ENCODE results near the gene OGFR.

The OGFR gene

DNA sequence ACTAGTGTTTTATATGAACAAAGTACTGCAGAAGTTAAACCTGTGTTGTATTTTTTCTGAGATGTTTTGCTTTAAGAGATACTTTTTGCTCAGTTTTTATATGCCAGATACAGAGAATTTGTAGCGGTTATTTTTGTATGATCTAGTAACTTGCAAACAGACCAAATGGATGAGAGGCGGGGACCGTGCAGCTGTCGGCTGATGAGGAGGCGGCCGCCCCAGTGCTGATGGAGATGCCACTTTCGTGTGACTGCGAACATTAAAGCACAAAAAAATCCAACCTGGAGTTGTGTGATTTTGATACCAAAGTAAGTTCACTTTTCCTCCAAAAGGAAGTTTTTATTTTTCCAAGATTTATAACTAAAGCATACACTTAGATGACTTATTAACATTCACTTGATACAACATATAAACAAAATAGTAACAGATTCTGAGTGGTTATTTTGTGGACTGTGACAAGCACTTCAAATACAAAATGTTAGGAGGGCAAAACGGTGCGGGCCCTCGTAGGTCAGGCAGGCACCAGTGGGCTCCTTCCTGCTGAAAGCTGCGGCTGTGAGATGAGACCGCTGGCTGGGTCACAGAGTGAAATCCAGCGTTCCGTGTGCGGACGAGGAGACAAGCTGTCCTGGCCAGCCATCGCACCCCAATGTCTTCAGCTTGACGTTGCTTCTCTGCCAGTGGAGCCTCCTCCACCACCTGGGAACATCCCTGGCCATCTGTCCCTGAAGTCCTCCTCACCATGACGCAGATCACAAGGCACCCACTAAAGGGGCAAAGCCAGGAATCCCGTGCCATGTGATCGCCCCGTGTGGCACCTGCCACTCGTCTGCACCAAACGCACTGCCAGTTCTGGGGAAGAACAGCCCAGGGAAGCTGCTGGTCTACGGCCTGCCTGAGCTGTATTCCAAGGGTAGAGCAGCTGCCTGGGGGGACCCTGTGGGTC lies 4.0 kb upstream of the OGFR start:
- DNase-seq (ENCODE audit: low read depth): no peak

DNA sequence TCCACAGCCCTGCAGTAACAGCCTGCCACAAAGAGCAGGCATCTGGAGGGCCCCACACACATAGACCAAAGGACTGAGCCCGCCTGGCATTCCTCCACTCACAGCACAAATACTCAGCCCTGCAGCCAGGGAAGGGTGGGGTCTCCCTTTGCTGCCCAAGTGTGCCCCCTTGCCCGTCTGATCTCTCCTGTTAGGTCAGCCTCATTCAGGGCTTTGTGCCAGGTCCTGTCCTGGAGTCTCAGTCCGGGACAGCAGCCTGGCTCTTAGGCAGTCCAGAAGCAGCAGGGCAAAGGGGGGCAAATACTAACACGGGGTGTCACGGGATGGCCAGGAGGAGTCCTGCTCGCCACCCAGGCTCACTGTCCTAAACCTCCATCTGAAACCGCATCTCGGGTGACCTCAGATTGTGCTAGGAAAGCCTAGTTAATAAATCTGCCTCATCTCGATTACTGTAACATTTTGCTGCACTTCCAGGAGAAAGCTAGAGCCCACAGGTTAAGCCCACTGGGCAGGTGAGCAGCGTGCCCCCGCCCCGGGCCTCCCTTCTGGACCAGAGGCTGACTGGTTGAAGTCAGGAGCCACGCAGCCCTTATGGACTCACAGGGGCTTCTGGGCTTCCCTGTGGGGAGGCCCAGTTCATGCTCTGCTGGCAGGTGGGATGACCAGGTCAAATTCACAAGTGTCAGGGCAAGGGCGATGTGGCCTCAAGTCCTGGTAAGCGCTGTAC lies 3.2 kb upstream of the OGFR start:
- DNase-seq (ENCODE audit: low read depth): no peak

DNA sequence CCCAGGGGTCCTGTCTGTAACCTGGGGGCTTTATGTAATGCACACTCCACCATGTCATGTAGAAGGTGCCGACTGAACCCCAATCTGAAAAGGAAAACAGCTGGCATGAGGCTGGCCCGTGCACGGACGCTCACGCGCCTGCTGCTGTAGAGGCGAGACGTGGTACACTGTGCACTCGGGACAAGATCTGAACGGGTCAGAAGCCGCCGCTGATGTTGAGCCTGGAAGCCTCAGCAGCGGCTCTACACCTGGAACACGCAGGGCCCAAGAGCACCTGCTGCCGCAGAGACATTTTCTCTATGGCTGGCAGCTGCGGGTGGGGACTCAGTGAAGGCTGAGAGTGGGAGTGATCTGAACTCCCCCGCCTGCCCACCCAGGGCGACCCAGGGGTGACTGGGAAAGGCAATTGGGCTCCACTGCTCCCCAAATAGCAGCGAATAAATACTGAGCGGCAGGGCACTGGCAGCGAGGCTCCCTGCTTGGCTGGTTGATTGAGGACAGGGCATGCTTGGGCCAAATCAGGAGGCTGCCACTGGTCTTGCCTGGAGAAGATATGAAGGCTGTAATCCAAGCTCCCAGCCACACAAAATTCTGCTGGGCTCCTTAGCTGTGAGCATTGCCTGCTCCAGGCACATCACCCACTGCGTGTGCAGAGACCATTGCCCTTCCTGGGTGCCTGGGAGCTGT lies 2.5 kb upstream of the OGFR start:
- no peak for DNase-seq (ENCODE audit: low read depth)

DNA sequence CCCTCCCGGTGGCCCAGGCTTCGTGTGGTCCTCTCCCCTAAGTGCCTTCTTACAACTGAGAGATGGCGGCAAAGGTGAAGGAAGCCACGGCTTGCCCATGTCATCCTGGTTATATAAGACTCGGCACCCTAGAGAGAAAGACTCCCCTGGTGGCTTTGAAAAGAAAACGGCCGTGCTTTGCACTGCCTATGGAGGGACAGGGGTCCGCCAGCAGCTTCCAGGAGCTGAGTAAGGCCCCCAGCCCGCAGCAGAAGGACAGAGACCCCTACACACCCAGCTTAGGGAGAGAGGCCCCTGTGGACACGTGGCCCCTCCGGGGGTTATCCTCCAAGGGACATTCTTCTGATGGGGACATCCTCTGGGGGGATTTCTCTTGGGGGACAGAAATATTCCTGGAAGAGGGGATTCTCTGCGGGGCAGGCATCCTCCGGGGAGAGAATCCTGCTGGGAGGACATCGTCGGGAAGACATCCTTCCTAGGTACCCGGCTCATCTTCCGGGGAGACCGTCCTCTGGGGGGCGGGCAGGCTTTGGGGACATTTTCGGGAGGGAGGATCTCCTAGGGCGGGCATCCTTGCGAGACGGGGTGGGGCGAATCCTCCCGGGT lies 511 bp upstream of the OGFR start:
- no peak for DNase-seq (ENCODE audit: low read depth)

DNA sequence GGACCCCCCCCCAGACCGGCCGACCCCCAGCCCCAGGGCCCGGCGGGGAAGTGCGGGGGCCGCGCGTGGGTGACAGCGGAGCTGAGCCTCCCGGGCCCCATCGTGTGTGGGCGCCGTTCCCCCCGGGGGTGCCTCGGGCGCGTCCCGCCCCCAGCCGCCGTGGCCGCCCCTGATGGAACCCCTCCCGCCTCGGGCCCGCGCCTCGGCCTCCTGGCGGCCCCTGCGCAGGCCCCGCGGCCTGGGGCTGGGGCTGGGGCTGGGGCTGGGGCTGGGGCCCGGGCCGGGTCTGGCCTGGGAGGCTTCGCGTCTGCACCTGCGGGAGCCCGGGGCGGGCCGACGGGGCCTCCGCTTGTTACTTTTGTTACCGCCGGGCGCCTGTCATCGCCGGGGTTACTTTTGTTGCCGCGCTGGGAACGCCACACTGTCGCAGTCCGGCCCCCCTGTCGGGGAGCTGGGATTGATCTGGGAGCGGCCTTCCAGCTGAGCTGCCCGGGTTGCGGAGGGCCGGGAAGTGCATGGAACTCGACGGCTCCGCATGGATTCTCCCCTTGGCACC lies 598 bp downstream of the OGFR start:
- DNase-seq (ENCODE audit: low read depth): no peak

DNA sequence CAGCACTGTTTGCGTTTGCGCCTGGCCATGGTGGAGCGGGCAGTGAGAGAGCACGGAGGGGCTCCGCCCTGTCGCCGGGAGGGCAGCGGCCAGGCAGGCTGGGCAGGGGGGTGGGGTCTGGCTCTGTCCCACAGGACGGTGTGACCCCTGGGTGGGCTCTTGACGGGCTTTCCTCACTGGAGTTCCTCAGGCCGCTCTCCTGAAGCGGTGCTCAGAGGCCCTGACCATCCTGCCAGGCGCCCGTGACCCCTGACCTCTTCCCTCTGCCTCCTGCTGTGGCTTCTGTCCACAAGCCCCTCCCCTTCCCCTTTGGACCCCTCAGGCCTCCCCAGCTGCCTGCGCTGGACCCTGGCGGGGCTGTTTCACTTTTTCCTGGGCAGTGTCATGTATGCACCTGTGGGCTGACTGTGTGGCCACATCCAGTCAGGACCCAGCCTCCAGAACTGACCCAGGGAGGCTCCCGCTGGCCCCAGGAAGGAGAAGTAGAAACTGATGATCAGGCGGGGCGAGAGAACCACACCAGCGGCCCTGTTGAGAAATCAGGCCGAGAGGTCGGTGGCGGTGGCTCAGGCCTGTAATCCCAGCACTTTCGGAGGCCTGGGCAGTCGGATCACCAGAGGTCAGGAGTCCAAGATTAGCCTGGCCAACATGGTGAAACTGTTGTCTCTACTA lies 1.2 kb downstream of the OGFR start:
- no peak for DNase-seq (ENCODE audit: low read depth)

DNA sequence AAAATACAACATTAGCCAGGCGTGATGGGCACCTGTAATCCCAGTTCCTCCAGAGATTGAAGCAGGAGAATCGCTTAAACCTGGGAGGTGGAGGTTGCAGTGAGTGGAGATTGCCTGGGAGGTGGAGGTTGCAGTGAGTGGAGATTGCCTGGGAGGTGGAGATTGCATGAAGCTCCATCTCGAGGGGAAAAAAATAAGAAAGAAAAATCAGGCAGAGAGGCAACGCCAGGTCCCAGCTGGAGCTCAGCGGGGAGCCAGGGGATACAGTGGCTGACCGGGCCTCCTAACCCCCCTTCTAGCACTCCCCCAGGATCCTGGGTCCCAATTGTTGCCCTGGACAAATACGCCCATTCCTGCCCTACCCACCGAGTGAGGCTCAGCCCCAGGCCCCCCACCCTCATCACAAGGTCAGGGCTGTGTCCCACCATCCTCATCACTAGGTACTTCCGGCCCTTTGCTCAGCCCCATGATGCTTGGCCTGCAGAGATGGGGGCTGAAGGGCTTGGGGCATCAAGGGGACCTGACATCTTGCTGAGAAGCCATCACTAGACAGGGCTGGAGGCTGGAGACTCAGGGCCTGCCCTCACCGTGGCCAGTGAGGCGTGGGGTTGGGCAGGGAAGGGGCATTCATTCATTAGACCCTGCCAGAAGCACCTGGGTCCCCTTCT lies 1.9 kb downstream of the OGFR start:
- DNase-seq (ENCODE audit: low read depth): no peak

DNA sequence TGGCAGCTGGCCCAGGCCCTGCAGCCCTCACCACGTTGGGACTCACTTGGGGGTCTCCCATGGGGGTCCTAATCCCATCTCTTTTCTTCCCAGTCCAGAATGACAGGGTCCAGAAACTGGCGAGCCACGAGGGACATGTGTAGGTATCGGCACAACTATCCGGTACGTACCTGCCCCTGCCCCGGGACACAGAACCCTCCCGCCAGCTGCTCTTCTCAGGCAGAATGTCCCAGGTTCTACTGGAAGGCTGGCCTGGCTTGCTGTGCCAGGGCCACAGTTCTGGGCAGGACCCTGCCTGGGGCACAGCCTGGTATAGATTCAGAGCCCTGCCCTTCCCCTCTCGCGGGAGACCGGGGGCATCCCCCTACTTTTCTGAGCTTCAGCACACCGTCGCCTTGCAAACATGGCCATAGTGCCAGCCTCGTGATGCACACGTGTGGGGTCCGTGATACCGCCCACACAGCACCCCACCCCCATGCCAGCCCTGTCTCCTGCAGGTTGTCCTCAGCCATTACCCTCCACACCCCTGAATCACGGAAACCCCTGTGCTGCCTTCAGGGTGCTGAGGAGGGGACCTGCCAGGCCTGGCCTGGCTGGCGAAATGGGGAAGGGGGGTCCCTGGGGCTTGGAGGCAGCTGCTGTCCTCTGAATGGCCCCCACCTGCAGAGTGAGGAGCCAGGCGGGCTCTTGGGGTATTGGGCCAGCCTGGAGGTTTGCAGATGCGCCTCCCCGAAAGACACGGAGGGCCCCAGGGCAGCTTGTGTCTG lies 3.0 kb downstream of the OGFR start:
- no peak for DNase-seq (ENCODE audit: low read depth)

DNA sequence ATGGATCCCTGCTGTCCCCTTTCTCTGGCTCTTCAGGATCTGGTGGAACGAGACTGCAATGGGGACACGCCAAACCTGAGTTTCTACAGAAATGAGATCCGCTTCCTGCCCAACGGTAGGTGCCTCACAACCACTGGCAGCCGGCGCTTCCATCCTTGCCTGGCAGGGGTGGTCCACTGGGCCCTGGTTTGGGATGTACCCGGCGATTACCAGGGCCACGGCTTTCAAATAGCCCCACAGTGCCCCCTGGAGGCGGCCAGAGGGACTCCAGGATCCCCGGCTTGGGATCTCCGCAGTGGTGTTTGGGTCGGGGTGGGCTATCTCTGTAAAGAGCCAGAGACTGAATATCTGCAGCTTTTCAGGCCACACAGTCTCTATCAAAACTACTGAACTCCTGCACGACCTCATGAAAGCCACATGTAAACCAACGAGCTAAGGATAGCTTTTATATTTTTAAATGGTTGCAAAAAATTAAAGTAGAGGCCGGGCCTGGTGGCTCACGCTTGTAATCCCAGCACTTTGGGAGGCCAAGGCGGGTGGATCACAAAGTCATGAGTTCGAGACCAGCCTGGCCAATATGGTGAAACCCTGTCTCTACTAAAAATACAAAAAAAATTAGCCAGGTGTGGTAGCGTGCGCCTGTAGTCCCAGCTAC lies 3.7 kb downstream of the OGFR start:
- DNase-seq (ENCODE audit: low read depth): peak; percentile 57

DNA sequence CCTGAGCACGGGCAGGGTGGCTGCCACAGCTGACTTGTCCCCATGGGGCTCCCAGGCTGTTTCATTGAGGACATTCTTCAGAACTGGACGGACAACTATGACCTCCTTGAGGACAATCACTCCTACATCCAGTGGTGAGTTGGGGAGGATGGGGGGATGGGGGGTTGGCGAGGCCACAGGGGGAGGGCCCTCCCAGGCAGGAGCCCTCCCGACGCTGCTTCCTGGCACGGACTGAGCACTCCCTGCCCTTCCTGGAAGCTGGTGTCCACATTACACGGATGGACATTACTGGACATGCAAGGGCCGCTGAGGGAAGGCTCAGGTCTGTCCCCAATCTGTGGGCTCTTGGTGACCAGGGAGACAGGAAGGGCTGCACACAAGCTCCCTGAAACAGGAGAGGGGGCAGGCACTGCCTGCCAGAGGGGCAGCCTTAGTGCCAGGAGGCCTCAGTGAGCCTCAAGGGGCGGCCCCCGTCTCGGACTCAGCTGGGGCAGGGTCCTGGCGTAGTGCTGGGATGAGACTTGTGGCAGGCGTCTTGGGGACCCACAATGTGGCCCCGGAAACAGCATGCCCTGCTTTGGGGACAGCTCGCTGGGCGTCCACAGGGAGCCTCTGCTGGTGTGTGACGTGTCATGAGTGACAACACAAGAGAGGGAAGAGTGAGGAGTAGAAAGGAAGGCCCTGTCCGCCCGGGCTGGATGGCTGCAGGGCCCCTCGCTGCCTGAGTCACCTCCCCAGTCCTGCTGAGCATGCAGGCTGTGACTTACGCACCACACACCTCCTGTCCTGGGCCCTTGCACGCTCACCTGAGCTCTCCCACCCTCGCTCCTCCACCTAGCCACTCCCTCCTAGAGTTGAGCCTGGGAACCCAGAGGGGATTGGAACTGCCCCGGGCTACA lies 5.1 kb downstream of the OGFR start:
- DNase-seq (ENCODE audit: low read depth): no peak

DNA sequence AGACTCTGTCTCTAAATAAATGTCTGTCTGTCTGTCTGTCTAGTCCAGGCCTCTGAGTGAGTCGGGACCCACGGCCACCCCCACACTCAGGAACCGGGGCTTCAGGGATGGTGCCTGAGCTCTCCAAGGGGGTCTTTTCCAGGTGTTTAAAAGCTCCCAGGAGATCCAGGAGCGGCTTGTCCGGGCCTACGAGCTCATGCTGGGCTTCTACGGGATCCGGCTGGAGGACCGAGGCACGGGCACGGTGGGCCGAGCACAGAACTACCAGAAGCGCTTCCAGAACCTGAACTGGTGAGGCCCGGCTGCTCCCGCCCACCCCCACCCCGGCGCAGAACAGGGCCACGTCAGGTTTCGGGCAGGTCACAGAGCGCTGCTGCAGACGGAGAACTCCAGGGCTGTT lies 6.7 kb downstream of the OGFR start:
- DNase-seq (ENCODE audit: low read depth): no peak

DNA sequence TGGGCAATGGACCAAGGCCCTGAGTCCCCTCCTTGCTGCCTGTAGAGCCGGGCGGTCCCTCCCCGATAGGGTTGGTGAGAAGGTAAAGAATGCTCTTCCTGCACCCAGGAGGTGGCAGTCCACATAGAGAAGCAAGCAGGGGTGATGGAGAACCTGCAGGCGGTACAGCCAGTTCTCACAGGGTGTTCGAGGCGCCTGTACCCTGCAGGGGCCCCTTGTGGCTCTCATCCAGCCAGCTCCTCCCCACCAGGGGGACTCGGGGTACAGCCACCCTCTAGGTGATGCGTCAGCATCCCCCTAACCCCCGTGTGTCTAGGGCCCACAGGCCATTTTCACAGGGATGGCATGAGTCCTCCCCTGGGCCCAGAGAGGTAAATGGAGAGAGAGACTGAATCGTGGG lies 7.1 kb downstream of the OGFR start:
- DNase-seq (ENCODE audit: low read depth): no peak

DNA sequence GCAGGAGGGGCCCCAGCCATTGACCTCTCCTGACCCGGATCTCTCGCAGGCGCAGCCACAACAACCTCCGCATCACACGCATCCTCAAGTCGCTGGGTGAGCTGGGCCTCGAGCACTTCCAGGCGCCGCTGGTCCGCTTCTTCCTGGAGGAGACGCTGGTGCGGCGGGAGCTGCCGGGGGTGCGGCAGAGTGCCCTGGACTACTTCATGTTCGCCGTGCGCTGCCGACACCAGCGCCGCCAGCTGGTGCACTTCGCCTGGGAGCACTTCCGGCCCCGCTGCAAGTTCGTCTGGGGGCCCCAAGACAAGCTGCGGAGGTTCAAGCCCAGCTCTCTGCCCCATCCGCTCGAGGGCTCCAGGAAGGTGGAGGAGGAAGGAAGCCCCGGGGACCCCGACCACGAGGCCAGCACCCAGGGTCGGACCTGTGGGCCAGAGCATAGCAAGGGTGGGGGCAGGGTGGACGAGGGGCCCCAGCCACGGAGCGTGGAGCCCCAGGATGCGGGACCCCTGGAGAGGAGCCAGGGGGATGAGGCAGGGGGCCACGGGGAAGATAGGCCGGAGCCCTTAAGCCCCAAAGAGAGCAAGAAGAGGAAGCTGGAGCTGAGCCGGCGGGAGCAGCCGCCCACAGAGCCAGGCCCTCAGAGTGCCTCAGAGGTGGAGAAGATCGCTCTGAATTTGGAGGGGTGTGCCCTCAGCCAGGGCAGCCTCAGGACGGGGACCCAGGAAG lies 7.7 kb downstream of the OGFR start:
- no peak for DNase-seq (ENCODE audit: low read depth)

DNA sequence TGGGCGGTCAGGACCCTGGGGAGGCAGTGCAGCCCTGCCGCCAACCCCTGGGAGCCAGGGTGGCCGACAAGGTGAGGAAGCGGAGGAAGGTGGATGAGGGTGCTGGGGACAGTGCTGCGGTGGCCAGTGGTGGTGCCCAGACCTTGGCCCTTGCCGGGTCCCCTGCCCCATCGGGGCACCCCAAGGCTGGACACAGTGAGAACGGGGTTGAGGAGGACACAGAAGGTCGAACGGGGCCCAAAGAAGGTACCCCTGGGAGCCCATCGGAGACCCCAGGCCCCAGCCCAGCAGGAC lies 8.2 kb downstream of the OGFR start:
- DNase-seq (ENCODE audit: low read depth): no peak

DNA sequence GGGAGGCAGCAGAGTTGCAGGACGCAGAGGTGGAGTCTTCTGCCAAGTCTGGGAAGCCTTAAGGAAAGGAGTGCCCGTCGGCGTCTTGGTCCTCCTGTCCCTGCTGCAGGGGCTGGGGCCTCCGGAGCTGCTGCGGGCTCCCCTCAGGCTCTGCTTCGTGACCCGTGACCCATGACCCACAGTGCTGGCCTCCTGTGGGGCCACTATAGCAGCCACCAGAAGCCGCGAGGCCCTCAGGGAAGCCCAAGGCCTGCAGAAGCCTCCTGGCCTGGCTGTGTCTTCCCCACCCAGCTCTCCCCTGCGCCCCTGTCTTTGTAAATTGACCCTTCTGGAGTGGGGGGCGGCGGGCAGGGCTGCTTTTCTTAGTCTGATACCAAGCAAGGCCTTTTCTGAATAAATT lies 9.0 kb downstream of the OGFR start:
- DNase-seq (ENCODE audit: low read depth): no peak

DNA sequence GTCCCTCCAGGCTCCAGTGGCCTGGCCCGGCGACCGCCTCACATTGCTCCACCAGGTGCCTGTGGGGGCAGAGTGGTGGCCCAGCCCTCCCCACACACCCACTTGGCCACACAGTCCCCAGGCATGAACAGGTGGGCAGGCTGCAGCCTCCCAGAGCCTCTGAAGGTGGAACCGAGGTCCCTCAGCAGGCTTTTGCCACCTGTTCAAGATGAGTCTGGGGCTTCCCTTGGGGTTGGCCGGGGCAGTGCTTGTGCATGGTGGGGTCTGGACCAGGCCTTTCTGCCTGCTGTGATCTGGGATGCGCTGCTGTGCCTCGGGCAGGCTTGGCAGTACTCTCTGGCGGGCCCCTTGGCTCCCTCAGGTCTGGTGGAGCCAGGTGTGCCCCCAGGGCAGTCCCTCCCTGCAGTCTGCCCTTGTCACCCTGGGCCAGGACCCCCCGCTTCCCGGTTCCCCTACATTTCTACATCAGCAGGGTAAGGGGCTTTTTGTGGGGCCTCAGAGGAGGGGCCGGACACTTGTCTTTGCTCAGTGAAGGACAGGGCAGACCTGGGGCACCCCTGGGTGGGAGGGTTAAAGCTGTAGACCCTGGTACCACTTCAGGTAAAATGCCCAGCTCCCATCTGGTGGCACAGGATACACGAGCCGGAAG lies 9.5 kb downstream of the OGFR start:
- no peak for DNase-seq (ENCODE audit: low read depth)

DNA sequence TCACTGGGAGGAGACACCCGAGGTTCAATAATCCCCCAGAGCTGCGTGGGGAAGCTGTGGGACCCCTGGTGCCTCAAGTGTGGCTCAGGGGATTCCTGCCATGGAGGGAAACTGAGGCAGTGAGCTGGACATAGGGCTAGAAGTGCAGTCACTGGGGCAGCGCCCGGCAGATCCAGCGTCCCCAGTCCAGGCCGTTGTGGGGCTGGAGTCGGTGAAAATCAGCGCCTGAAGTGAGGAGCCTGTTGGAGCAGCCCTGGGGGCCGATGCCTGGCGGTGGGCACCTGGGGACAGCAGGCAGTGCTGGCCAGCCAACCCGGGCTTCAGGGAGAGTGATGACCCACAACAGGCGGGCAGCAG lies 10.1 kb downstream of the OGFR start:
- no peak for DNase-seq (ENCODE audit: low read depth)

Data from stimulated activated CD8-positive, alpha-beta memory T cell treated with anti-CD3 and anti-CD28 coated beads, Interleukin-15, amount 100 ng/mL, for 1 hour (primary cell).